RWPE1 (cell line): ENCODE results near the gene MINDY1.

Experiments
- CTCF ChIA-PET: fragments of 350-600 bp; sonication (Branson Sonifier 250); formaldehyde crosslinking; extraction: SDS; loops from one replicate; lab custom pipeline; 2021; lab: Yijun Ruan, JAX
- POLR2A ChIA-PET: fragments of 400-600 bp; formaldehyde crosslinking; extraction: SDS; loops from one replicate; lab custom pipeline; 2020; ENCODE audit warnings: antibody characterized with exemption; ENCODE audit not compliant: low non-redundant PET; lab: Yijun Ruan, JAX
- DNase-seq: peaks from one replicate; pipeline ENCODE4 v3.0.0; 2012; ENCODE audit warnings: low spot score
- H3K27ac ChIP-seq: fragments of 450-650 bp; 2 replicates; pipeline ENCODE4 v1.5.1; 2017
- CTCF ChIP-seq: fragments of 450-650 bp; conservative IDR thresholded peaks from 2 replicates; pipeline ENCODE4 v1.5.1; 2017; ENCODE audit warnings: low read depth, mild to moderate bottlenecking

The MINDY1 gene

GRCh38 chr1:150954708-150955107 lies 52.0 kb downstream of the MINDY1 start:
- ChIA-PET CTCF (no interaction called here), POLR2A (interaction anchor here (0.5 kb wide), 1 partner anchor 376 kb away, joined by 3 read pairs; no protein-coding TSS in a partner anchor)
- no peak for TF ChIP-seq CTCF
- no peak for DNase-seq
- no peak overlapping the region for H3K27ac ChIP-seq
